ENCODE data around the gene TMEM19.

Gene TMEM19

DNA sequence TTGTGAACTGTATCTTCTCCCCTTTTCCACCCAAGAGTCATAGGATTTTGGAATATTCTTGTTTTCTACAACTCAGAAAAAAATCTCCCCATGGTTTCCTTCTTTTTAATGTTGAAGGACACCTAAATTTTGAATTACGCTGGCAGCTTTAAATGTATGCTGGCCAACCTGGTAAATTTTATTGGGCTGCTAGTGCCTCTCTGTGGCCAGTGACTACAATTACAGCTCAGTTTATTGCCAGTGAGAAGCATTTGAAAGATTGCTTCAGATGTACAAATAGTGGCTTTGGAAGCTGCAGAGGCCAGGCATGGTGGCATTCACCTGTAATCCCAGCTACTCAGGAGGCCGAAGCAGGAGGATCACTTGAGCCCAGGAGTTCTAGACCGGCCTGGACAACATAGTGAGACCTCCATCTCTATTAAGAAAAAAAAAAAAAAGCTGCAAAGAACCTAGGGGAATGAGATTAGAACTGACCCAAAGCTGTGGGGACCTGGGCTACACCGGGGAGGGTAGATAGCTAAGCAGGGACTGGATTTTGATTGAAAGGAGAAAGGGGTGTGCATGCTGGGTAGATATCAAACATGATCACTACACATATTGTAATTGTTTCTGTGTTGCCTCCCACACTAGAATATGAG, 61.2 kb downstream of the TMEM19 start:
- no peak overlapping the region for H3K27ac Mint-ChIP-seq
- no peak overlapping the region for H3K4me3 Mint-ChIP-seq

GRCh38 chr12:71748081-71748850, 62.4 kb downstream of the TMEM19 start:
- no peak overlapping the region for H3K27ac Mint-ChIP-seq
- H3K4me3 Mint-ChIP-seq, result no peak overlapping the region
- no peaks in the 10 kb centered on the region for H3K9me3 Mint-ChIP-seq
- DNase-seq (ENCODE audit: low spot score), result no peak
- H3K4me1 Mint-ChIP-seq (ENCODE audit: low read depth), result no peaks in the 10 kb centered on the region
- H3K27me3 Mint-ChIP-seq (ENCODE audit: low read depth), result peaks cover 50% of the 10 kb centered on the region
- H3K36me3 Mint-ChIP-seq (ENCODE audit: low read depth), result no peaks in the 10 kb centered on the region

More for the DNA sequence above, 61.2 kb downstream of the TMEM19 start:
- Mint-ChIP-seq H3K4me1 (ENCODE audit: low read depth) (no peaks in the 10 kb centered on the region), H3K27me3 (ENCODE audit: low read depth) (peaks cover 46% of the 10 kb centered on the region), H3K36me3 (ENCODE audit: low read depth) (no peaks in the 10 kb centered on the region), H3K9me3 (no peaks in the 10 kb centered on the region)
- peak; percentile 21 for DNase-seq (ENCODE audit: low spot score)

GRCh38 chr12:71749666-71750065, 63.8 kb downstream of the TMEM19 start:
- Mint-ChIP-seq H3K27ac (no peak overlapping the region), H3K4me3 (no peak overlapping the region), H3K27me3 (ENCODE audit: low read depth) (peaks cover 50% of the 10 kb centered on the region), H3K36me3 (ENCODE audit: low read depth) (no peaks in the 10 kb centered on the region), H3K4me1 (ENCODE audit: low read depth) (peaks cover 8% of the 10 kb centered on the region), H3K9me3 (no peaks in the 10 kb centered on the region)
- DNase-seq (ENCODE audit: low spot score), result no peak

- no peaks in the 10 kb centered on the region for H3K9me3 Mint-ChIP-seq
- no peak overlapping the region for H3K27ac Mint-ChIP-seq
- H3K4me3 Mint-ChIP-seq, result no peak overlapping the region
- peaks cover 23% of the 10 kb centered on the region for H3K36me3 Mint-ChIP-seq (ENCODE audit: low read depth)
- no peak for DNase-seq (ENCODE audit: low spot score)
- H3K27me3 Mint-ChIP-seq (ENCODE audit: low read depth), result peaks cover 43% of the 10 kb centered on the region
- H3K4me1 Mint-ChIP-seq (ENCODE audit: low read depth), result peaks cover 22% of the 10 kb centered on the region
Measured at GRCh38 chr12:71752891-71753290, 67.0 kb downstream of the TMEM19 start.
